Stimulated activated CD4-positive, alpha-beta T cell treated with anti-CD3 and anti-CD28 coated beads, Interleukin-2, amount 100 ng/mL, for 24 hours (primary cell): ENCODE results near the gene MEF2D.

ENCODE experiments used
- DNase-seq, 2 donors: peaks; one replicate each; pipeline ENCODE4 v3.0.0-alpha.2; 2020

Gene MEF2D

DNA sequence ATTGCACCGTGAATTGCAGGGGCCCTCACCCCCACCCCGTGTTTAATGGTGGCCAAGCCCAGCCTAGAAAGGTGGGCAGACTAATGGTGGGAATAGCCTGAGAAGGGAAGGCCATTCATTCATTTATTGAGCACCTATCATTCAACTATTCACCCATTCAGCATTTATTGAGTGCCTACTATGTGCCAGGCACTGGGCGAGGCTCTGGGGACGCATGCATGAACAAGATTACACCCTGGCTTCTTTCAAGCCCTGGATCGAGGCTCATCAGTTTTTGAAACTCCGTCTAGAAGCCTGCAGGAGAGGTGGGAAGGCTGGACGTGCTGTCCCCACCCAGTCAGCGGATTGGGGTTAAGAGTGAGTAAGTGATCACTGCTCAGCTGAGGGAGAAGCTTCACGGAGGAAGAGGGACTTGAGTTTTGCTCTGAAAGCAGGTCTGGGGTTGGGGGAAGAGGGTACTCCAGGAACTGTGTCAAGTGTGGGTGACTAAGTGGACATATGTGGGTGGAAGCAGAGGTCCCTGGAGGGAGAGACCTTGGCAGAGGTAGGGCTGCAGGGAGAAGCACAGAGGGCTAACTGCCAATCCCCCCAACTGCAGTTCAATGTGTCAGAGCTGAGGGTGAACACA, 35.6 kb downstream of the MEF2D start:
- DNase-seq, result no peak

DNA sequence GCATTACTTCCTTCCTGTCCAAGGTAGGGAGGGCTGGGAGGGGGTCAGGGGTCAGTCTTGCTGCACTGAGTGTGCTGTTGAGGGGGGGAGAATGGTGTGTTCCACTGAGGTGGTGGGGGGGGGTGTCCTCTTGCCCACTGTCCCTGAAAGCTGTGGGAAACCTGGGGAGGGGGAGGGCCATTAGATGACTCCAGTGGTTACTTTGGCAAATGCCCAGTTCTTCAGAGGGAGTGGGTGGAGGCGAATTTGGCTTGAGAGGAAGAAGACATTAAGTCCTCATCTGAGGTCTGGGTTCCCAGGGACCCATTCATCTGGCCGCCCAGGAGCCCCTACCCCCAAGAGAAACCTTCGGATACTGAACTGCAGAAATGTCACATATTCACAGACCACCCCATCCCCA, 36.2 kb downstream of the MEF2D start:
- DNase-seq, result no peak

DNA sequence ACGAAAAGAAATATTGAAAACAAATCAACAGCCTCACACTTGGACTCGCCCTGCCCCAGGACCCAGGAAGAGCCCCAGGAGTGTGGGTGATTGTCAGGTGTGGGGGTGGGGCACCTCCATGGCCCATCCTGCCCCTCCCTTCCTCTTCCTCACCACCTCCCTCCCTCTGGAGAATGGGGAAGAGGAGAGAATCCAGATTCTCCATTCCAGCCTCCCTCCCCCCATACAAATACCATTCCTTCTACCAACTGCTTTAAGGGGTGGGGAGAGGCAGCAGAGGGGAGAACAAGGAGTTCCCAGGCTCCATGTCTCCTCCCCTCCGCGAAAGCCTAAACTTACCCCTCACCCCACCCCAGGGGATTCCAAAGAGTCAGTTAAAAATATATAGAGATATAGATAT, 36.7 kb downstream of the MEF2D start:
- DNase-seq, result no peak

DNA sequence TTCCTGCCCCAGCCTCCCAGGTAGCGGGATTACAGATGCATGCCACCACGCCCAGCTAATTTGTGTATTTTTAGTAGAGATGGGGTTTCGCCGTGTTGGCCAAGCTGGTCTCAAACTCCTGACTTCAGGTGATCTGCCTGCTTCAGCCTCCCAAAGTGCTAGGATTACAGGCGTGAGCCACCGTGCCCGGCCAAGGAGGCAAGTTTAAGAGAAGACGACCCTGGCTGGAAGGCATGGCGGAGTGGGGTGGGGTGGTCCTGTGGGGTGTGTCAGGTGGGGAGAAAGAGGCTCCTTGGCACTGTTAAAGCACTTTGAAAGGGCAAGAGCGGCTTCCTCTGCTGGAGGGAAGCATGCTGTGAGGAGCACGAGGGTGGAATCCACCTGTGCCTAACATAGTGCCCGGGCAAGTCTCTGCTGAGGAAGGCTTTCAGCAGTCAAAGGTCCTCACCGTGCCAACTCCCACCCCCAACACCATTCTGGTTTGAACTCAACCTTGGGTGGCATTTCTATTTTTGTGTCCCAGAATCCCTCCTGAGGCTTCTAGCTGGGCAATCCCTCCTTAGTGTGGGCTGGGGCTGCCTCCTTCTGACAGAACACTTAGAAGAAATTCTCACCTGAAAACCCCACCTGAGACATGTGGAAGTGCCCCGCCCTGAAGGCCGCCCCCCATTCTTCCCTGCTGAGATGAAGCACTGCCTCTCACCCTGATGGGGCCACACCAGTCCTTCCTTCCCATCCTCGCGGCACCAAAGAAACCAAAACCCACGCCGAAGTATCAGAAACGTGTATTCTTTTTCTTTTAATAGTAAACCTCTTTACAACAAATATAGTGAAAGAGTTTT, 37.4 kb downstream of the MEF2D start:
- DNase-seq, result no peak

DNA sequence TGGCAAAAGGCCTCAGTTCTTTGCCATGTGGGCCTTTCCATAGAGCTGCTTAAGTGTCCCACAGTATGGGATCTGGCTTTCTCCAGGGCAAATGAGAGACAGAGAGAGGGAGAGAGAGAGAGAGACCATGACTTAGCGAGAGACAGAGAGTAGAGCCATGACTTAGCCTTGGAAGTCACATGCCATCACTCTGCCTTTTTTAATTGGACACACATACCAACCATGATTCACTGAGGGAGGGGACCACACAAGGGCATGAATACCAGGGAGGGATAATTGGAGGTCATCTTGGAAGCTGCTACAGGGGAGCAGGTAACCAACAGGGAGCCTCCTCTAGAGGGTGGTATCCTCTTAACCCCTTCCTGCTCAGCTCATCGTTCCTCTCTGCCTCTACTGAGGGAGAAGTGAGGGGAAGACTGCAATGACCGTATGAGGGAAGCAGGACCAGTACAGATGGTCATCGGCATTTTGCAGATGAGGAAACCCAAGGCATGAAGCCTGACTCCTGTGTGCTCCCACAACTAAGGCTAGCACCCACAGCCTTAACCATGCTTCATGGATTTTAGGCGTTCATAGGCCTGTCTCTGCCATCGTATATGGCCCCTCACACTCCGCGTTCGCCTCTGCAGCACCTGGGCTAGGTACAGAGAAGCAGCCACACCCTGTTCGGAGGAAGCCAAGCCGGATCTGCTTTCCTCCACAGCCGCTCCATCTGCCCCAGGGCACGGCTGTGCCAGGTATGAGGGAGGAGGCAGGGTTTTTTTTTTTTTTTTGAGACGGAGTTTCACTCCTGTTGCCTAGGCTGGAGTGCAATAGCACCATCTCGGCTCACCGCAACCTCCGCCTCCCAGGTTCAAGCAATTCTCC, 38.6 kb downstream of the MEF2D start:
- DNase-seq, result no peak

DNA sequence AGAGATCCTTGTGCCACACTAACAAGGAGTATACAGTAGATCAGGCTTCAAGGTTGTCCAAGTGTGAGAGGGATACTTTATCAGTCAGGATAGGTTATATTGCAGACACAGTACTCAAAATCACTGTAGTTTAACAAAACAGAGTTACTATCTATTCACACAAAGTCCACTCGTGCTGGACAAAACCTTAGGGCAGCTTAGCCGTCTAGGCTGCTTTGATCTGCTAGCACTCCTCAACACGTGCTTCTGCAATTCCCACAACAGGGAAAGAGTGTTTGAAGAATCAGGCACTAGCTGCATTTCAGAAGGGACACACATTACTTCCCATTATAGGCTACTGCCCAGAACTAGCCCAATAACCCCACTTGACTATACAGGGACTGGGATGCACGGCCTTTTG, 39.5 kb downstream of the MEF2D start:
- DNase-seq, result no peak

DNA sequence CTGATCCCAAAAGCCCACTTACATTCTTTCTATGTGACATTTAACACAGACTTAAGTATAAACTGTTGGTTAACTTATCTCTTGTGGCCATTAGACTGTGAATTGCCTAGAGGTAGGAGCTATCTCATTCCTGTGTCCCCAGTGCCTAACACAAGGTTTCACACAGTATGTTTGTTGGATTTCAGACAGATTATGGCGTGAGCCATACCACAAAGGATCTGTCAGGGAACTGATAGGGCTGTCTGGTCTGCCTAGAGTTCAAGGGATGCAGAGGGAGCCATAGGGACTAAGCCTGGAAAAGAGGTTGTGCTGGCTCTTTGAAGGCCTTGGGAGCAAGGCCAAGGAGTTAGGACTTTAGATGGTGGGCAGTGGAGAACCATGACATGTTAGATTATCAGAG, 40.0 kb downstream of the MEF2D start:
- no peak for DNase-seq

DNA sequence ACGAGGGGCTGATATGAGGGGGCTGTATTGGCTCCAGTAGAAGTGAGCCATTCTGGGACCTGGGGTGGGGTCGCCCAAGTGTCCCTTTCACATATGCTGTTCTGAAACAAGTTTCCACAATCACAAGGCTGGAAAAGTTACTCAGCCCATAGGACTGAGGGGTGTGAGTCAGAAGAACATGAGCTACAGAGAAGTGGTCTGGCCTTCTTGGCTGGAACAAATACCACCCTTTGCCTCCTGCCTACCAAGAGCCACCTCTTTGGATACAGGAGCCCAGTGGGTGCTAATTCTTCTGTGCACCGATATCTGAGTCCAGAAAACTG, 42.4 kb downstream of the MEF2D start:
- no peak for DNase-seq

DNA sequence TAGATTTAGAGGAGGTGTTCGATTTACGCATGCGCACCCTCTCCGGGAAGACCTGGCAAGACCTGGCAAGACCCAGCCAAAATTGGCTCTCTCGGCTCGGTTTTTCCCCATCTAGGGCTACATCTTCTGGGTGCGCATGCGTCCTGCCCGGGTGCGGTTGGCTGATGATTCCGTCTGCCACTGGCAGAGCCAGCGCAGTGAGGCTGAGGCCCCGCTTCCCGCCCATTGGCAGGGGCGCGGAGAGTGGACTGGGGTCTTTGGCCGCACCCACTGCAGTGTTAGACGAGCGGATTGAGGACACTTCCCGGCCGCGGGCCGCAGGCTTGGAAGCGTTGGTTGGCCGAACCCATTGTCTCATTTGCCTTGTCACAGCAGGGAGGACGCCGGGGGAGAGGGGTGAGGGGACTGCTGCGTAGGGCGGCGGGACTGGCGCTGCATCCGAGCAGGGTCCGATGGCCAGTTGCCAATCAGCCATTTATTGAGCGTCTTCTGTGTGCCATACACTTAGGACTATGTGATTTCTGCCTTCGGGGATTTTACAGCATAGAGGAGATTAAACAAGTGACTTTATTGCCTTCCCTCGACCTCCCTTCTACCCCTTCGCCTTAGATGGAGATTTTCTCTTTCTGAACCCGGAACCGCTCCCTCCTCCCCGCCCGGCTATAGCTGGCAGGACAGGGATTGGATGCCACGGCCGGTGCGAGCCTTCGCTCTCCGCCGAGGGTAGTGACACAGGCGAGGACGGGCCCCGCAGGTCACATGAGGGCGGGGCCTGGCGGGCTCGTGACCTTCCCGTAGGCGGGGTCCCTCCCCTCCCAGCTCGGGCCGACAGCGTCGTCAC, 43.7 kb downstream of the MEF2D start:
- peak; percentile 97 for DNase-seq

DNA sequence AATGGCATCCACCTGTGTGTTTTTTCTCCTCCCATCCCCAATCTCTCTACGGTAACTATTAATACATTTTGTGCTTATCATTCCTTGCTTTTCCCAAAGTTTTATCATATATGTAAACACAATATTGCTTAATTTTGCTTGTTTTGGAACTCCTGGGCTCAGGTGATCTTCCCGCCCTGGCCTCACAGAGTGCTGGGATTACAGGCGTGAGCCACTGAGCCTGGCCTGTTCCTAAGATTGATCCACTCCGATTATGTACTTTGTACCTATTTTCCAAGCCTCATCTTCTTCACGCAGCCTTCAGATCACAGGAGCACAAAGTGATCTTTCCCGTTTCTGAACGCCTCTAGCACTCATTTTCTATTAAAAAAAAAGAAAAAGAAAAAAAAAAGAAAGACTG, 45.2 kb downstream of the MEF2D start:
- no peak for DNase-seq

DNA sequence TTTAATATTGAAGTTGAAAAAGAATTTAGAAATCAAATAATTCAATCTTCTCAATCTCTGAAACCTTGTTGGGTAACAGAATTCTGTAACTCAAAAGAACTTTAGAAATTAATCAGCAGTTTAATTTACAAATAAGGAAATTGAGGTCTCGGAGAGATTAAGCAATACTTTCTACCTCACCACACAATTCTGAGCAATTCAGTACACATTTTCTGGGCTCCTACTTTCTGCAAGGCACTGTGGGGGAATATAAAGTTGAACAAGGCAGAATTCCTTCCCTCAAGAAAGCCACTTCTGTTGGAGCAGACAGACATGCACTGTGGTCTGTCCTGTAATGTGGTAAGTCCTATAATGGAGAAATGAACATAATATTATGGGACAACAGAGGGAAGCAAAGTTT, 47.7 kb downstream of the MEF2D start:
- no peak for DNase-seq

DNA sequence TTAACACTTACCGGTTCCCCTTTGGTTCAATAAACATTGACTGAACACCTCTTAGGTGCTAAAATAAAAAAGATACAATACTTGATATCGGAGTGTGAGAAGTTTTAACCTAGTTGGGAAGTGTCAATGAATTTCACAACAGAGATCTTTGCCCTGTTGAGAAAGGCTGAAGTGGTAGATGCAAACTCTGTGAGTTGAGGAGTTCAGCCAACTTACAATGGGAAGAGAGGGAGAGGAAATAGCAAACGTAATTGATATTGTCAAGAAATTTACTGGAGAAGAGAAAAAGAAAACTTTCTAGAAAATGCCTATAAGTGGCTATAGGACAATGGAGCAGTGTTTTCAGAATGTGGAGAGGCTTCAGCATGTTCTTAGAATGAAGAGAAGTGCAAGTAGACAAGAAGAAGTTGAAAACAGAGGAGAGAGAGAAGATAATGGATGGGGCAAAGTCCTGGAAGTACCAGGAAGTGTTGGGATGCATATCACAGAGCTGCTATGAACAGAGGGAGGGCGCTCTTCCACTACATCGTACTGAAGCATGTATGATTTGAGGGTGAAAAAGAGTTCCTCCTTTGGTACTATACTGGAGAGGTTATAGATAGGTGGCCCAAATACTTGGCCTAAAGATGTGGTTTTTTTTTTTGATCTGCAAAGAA, 48.9 kb downstream of the MEF2D start:
- DNase-seq, result no peak

DNA sequence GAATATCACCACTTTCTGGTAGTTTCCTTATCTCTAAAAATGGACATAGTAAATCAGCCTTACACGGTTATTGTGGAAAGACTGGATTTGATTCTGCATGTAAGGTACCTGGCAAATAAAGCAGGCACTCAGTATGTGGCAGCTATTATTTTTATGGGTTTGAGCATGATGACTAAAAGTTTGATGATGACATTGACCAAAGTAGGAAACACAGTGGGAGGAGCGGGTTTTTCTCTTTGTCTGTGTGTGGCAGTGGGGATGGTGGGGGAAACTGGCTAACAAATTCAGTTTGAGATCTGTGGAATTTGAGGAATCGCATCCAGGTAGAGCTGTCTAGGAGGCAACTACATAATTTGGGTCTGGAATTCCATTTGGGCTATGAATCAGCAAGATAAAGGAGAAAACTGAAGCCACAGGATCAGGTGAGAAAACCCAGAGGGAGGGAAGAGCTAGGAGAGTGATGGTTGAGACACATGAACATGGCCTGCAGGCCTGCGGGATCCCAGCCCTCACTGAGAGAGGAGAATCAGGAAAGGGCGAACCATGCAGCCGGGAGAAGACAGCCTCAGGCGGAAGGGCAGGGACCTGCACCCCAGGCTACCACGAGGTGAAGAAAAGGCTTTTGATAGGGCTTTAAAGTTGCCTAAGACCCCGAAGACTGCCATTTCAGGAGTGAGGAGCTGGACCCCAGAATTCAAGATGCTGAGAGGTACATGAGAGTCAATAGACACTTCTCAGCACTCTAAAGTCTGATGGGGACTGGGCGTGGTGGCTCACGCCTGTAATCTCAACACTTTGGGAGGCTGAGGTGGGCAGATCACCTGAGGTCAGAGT, 52.2 kb downstream of the MEF2D start:
- DNase-seq, result no peak

DNA sequence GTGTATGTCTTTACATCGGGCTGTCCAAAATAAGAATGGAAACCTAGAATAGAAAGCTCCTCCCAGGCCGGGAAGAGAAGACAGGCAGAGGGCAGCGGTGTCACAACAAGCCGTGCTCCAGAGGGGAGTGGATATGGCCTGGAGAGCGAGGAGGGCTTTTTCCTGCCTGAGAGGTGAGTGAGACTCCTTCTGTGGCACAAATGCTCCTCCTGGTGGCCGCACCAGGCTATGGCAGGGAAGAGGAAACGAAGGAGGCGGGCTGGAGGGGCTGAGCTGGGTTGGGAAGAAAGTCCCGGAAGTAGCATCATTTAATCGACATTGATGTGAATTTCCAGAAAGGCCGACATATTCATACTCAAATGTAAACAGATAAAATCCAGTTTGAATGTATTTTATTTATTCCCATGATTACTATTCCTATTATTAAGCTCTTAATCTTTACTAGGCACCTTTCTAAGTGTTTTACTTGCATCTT, 54.7 kb downstream of the MEF2D start:
- peak; percentile 84 to 87 for DNase-seq

DNA sequence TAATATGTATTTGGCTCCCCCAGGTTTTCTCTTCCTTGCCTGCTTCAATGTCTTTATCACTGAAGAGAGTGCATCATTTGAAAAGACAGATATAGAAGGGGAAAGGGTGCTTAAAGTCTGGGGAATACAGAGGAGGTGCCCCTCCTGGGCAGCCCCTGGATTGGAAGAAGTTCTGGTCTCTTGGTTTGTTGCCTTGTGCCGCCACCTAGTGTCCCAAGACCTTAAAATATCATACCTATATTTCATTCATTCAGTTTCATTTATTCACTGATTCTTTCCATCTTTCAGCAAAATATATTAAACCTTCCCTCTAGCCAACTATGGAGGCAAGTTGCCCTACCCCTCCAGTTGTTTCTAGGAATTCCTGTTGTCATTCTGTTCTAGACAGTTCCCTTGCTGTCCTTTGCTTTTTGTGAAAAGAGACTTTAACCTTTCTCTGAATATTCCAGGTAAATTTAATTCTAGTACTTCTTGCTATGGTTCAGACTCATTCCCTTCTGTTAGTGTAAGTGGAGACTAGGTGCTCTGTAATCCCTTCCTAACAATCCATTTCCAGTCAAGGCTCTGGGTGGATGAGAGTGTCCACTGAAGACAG, 56.1 kb downstream of the MEF2D start:
- DNase-seq, result peak; percentile 52 to 53

DNA sequence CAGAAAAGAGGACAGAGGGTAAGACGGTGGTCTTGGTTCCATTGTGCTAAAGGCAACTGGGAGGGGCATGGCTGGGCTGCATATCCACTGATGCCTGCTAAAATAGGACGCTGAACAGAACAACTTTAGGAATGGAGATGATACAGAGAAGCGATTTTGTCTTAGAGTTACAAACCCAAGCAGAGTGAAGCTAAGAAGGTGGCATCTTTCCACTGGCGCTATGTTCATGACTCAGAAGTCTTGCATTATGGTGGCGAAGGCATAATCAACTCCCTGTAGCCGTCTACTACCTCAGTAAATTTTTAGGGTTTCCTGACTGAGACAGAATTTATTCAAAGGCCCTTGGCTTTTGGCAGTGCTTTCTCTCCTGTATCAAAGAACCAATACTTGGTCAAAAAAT, 57.3 kb downstream of the MEF2D start:
- DNase-seq, result no peak

DNA sequence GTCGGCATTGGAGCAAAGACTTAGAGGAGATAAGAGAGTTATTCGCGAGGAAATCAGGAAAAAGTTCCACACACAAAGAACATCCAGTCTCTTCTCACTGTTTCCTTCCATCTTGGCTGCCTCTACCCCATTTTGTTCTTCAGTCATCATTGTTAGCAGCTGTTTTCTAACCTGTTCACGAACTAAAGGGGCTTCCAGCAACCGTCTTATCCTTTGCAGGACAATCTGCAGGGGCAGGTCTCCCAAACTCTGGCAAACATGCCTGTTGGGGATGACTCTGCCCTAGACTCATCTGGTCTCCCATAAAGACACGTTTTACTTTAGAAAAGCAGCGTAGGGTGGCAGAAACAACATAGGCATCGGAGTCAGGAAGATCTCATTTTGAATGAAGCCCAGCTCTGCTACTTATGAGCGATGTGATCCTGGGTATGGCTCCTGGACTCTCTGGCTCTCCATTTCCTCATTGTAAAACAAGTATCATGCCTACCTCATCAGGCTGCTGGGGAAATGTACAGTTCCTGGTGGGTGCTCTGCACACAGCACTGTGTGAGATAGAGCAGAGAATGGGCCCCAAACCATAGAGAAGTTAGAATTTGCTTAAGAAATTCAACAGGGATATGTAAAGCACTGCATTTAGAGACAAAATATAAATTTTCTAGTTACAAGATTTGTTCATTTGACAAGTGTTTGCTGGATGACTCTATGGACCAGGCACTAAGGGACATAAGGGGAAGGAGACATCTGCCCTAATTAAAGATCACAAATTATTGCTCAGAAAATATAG, 59.7 kb downstream of the MEF2D start:
- no peak for DNase-seq

DNA sequence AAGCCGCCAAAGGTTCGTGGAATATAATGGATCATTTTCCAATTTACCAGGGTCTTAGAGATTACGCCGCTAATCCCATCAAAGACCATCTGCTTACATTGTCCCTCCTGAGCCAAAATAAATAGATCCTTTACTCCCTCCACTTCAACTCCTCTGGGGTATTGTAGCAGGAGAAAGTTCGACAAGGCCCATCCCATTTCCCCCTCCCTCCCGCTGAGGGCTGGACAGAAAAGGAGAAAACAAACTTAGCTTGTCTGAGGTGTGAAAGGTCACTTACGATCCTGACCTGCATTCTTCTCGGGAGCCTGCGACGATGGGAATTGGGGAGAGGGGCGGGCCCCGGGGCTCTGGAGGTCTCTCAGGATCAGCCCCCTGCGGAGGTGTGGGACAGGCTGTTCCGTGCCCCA, 60.8 kb downstream of the MEF2D start:
- no peak for DNase-seq

DNA sequence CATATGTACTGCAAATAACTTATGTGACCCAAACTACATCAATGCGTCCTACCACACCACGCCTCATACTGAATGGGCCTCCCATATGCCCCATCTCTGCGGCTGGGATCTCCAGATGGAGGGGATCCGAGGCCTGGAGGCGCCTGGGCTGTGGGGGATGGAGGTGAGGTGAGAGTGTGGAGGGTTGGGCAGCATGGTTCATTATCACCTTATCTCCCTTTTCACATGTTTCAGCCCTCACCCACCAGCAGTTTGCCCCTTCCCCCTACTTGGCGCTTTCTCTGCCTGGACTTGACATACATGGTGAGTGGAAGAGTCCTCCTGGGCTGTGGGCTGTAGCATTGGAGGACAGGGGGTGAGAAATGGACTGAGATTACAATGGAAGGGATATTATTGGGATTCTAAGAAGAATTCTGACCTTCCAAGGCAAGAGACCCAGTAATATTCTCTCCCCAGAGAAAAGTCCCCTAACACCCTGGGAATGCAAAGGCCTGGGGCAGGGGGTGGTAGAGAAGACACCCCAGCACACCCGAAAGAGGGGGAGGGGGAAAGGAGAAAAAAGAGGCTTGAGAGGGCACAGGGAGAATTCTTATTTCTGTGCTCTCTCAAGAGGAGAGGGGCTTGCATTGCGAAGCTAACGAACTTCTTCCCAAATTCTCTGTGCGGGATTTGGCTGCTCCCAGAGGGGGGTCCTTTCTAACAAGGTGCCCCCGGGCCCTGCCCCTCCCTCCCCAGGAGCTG, 61.4 kb downstream of the MEF2D start:
- no peak for DNase-seq
